ENCODE measurements around the gene C2CD2.

C2CD2 gene

GRCh38 chr21:41929248-41929647 is 24.6 kb downstream of the C2CD2 start:
- TF ChIP-seq CTCF (IDR thresholded peaks at IDR 0.05; ENCODE audit: control insufficient read depth, insufficient read depth, low read depth, low read length, missing control alignments), result no peak
- no peak for DNase-seq (ENCODE audit: low read depth)
- H3K4me3 ChIP-seq (ENCODE audit: control insufficient read depth, low read depth, low read length), result no peak overlapping the region

- H3K4me3 ChIP-seq (ENCODE audit: control insufficient read depth, low read depth, low read length), result no peak overlapping the region
- DNase-seq (ENCODE audit: low read depth), result no peak
- no peak for TF ChIP-seq CTCF (IDR thresholded peaks at IDR 0.05; ENCODE audit: control insufficient read depth, insufficient read depth, low read depth, low read length, missing control alignments)
These were observed 25.1 kb downstream of the C2CD2 start for GRCh38 chr21:41928621-41929220.

GRCh38 chr21:41927727-41928409 is 25.9 kb downstream of the C2CD2 start:
- no peak overlapping the region for H3K4me3 ChIP-seq (ENCODE audit: control insufficient read depth, low read depth, low read length)

GRCh38 chr21:41926807-41927171 is 27.0 kb downstream of the C2CD2 start:
- no peak overlapping the region for H3K4me3 ChIP-seq (ENCODE audit: control insufficient read depth, low read depth, low read length)

More at GRCh38 chr21:41927727-41928409, 25.9 kb downstream of the C2CD2 start:
- no peak for DNase-seq (ENCODE audit: low read depth)
- no peak for TF ChIP-seq CTCF (IDR thresholded peaks at IDR 0.05; ENCODE audit: control insufficient read depth, insufficient read depth, low read depth, low read length, missing control alignments)

GRCh38 chr21:41926117-41926806 is 27.6 kb downstream of the C2CD2 start:
- DNase-seq (ENCODE audit: low read depth), result no peak
- H3K4me3 ChIP-seq (ENCODE audit: control insufficient read depth, low read depth, low read length), result peak overlapping the region; percentile 21
- TF ChIP-seq CTCF (IDR thresholded peaks at IDR 0.05; ENCODE audit: control insufficient read depth, insufficient read depth, low read depth, low read length, missing control alignments), result no peak

More at GRCh38 chr21:41926807-41927171, 27.0 kb downstream of the C2CD2 start:
- no peak for DNase-seq (ENCODE audit: low read depth)
- TF ChIP-seq CTCF (IDR thresholded peaks at IDR 0.05; ENCODE audit: control insufficient read depth, insufficient read depth, low read depth, low read length, missing control alignments), result no peak

GRCh38 chr21:41925767-41926116 is 28.1 kb downstream of the C2CD2 start:
- no peak for DNase-seq (ENCODE audit: low read depth)
- no peak overlapping the region for H3K4me3 ChIP-seq (ENCODE audit: control insufficient read depth, low read depth, low read length)
- no peak for TF ChIP-seq CTCF (IDR thresholded peaks at IDR 0.05; ENCODE audit: control insufficient read depth, insufficient read depth, low read depth, low read length, missing control alignments)

Data from AG09309 (cell line).